Smooth muscle cell of the brain vasculature (primary cell): ENCODE data around the gene CASZ1.

Experiments
- DNase-seq: peaks from one replicate; pipeline ENCODE4 v3.0.0-alpha.2; 2012; ENCODE audit warnings: low read depth, low spot score

The CASZ1 gene

DNA sequence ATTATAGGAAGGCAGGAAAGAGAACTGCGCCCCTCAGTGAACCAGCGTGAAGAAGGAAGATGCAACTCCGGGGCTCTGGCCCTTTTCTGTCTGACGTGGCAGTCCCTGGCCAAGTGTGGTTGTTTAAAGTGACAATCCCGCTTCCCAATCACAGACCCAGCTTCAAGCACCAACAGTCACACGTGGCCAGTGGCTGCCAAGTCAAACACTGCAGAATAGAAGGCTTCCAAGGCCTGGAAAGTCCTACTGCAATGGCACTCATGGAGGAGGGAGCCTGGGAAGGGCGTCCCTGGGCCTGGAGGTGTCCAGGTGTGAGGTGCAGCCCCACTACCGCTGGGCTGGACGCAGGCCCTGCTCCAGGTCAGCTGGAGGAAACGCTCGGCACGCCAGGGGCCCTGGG is 143.8 kb downstream of the CASZ1 start:
- no peak for DNase-seq

DNA sequence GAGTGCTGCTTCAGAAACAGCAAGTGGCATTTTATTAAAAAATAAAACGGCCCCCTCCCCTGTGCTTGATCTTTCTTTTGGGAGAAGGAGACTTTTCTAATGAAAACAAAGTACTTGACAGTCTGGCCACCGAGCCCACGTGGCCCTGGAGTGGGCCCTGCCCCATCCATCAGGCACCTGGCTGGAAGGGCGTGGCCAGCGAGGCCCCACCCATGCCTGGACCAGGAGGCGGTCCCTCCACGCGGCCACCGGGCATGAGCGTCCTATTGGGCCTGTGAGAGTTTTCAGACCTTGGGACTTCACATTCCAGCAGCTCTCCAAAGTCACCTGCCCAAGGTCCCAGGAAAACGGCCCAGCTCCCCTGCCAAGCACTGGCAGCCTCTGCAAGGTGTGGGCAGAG is 144.7 kb downstream of the CASZ1 start:
- DNase-seq = no peak

DNA sequence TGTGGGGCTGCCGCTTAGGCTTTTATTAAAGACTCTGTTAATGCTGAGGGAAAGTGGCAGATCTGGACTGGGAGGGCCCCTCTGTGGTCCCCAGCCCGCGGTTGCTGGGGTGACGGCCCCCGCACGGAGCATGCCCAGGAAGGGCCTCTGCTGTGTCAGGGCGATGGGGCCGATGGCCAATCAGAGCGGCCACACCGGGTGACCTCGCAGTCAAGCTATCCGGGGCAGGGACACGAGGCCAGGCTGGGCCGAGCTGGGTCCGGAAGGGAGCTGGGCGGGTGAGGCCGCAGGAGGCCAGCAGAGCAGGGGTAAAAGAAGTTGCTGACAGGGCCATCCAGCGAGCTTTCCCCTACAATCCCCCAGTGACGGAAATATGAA is 145.1 kb downstream of the CASZ1 start:
- no peak for DNase-seq

DNA sequence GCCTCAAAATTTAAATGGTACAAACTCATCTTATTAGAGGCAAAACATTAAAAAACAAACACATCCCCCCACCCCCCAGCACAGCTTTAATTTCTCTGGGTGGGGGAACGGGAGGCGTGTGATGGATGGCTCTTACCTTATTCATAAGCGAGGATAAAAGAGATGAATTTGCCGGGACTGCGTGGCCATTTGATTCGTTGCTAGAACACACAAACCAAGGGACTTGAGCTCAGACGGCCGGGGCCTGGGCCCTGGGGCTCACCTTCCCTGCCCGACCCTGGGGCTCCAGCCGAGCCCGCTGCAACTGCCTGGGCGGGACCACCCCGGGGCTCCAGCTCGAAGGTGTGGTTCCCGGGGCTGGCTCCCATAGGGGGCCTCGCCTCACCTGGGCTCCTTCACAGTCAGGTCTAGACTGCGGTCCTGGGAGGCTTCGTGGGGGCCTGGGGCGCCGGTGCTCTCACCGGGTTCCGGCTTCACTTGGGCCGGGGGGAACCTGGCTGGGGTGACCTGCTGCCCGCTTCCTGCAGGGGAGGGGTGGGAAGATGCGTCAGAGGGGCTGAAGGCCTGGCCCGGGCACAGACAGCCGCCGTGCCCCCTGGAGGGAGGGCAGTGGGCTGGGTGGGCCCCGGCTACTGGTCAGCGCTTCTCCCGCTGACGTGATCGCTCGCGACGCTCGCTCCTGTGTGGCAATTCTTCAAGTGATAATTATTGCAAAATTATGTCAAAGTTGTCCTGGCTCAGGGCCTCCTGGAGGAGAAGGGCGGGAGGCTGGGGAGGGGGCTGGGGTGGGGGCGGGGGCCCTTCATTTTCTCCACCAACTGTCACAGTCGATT is 145.7 kb downstream of the CASZ1 start:
- DNase-seq = no peak

DNA sequence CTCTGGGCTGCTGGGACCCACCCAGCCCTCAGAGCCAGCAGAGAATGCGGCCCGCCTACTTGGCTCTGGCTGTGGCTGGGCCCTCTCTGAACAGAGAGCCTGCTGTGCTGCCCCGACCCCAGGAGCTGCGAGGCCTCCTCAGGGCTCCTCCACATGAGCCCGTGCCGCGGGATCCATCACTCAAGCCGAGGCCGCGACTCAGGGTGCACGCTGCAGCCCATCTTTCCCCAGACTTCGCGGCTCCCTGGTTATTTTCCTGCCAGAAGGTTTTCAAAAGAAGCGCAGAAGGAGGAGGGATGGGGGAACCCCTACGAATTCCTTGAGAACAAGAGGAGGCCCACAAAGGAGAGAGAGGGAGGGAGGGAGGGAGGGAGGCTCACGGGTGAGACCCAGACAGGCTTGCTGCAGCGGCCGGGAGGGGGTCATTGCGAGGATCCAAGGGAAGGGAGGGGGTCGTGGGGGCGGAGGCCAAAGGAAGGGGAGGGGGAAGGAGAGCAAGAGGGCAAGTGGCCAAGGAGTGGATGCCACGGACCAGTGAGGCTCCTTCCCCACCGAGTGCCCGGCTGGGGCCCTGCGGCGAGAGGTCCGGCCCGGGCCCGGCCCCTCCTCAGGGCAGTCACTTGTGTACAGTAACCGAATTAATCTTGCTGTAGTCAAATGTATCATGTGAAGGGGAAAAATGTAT is 146.8 kb downstream of the CASZ1 start:
- DNase-seq = no peak

DNA sequence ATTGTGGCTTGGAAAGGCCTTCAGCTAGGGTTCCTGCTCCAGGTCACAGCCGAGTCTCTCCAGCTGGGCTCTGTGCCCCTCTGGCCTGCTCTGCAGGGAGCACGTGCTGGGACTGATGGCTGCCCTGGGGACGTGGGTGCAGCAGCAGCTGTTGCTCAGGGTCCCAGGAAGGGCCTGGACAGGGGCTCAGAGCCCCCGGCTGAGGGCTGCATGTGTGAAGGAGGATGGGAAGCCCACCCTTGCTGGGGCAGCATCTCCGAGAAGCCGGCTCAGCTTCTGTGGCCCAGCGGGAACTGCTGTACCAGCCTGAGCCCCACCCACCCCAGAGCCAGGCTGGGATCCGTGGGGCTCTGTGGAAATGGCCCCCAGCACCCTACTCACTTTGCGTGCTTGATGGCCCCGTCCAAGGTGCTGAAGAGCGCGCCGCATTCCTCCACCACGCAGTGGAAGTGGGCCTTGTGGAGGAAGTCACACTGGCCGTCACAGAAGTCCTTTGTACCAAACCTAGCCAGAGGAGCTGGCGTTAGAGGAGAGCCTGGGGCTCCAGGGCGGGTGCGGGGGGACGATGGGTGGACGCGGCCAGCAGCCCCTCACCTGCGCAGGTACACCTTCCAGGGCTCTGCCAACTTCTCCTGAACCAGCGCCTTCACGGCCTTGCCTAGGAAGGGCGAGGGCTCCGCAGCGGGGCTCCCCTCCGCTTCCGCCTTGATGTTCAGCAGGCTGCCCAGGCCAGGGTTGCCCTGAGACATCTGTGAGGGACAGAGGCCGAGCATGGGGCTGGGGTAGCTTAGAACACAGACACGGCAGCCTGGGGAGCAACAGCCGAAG is 147.5 kb downstream of the CASZ1 start:
- DNase-seq = no peak

DNA sequence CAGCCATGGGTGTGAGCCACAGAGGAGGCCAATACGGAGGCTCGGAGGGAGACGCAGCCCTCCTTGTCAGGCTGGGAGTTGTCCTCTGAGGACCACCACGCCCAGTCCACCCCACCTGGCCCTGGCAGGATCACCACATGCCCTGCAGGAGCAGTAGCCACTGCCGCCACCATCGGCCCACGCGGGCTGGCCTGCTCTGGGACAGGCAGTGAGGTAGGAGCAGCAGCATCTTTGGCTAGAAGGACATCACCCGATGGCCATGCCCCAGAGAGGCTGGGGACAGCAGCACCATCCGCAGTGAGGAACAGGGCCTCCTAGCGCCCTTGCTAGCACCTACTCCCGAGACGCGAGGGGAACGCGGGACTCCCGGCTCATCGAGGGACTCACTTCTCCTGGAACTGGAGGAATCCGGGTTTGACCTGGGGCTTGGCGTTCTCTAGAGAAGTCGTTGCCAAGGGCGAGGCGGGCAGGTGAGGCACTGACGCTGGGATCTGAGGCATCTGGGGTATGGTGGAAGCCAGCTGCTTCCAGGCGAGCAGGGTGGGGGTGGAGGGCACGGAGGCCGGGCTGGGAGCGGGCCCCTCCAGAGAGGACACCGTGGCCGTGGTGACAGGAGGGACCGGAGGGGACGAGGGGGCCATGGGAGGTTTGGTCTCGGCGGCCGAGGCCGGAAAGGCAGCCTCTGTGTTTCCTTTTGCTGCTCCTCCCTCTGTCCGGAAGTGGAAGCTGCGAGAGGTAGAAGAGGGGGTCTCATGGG is 148.9 kb downstream of the CASZ1 start:
- DNase-seq = no peak

DNA sequence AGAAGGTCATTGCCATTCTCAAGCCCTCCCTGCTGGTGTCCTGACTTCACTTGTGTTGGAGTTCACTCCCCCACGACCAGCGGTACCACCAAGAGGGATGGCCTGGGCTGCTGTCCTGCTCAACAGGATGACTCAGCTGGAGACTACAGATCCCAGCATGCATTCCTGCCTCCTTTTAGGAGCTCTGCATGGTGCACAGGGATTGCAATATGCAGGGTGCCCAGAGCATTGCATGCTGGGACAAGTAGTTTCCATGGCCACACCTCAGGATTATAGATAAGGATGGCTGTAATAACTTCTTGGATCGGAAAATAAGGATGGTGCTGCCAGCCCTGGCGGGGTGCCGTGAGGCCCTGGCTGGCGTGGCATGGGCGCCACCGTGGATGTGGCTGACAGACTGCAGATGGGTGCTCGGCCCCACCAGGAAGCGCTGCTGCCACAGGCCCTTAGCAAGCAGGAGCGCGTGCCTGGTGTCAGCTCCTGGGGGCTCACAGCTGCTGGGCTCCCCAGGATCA is 150.0 kb downstream of the CASZ1 start:
- no peak for DNase-seq

DNA sequence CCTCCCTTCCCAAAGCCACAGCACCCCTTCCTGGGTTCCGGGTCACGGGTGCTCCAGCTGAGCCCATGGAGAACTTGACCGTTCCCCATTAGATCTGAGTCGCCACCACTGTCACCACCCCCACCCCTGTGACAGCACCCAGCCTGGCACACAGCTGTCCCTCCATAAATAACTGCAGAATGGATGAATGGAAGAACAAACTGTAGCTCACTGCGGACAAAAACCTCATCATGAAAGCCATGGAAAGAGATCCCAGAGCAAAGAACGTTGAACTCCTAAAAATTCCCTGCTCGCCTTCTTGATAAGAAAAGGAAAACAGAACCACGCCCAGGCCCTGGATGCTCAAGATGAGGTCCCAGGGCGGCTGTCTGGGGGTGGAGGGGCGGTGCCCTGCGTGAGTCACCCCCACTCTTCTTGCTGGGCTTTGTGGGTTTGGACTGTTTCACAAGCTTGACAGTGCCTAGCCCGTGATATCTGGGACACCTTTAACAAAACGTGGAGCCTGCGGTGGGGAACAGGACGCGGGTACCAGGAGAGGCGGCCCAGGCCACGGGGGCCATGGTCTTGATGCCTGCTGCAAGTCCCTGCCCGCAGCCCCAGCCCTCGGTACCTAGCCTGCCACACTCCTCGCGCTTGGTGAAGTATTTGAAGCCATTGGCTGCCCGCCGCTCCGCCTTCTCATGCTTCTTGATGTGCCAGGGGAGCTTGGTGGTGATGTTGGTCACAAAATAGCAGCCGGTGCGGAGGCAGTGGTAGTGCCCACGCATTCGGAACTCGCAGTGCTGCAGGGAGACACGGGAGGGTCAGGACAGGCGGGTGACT is 151.9 kb downstream of the CASZ1 start:
- no peak for DNase-seq

DNA sequence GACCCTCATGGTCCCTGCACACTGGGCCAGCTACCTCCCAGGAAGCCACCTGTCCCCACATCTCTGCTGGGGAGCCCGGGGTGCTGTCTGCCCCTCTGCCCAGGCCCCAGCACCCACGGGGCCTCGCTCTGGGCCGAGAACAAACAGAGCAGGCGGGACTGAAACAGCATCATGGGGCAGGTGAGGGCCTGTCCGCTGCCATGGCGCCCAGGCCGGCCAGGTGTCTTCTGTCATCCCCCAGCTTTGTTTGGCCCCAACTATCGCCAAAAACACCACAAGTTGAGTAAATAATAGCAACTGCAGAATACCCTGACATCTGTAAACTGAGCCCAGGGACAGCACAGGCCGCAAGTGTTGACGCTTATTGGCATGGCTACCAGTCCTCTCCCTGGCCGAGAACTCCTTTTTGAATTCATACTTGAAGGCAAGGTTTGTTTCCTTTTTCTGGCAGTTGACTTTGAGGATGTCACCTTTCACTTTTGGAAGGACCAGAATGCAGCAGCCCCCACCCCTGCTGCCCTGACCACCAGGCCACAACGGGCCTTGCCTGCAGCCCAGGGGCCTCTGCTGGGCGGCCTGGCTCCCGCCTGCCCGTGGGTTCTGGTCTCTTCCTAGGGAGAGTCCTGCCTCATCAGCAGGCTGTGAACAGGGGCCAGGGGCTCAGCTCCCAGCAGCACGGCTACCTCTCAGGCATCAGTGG is 152.7 kb downstream of the CASZ1 start:
- DNase-seq = no peak

DNA sequence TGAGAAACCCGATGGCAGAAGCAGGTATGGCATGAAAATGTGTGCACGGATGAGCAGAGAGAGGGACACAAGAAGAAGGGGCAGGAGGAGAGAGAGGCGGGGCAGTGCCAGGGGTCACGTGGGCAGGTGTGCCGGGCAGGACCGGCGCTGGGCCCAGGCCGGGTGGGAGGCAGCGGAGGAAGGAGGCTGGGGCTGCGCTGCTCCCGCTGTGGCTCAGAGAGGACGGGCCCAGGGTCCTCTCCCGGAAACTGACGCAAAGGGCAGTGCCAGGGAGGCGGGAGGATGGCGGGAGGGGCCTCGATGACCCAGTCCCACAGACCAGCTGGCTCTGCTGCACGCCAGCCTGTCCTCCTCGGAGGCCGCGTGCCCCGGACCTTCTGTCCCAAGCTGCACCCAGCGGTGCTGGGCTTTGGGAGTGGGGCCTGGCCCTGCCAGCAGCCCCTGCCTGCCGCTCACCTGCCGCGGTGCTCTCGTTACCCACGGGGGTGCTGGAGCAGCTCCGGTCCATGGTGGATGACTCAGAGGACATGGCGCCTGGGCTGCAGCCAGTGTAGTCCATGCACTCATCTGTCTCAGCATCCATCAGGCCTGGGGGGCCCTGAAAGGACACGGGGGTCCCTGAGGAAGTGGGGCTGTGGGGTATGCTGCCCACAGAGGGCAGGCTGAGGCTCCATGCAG is 153.9 kb downstream of the CASZ1 start:
- DNase-seq = no peak

DNA sequence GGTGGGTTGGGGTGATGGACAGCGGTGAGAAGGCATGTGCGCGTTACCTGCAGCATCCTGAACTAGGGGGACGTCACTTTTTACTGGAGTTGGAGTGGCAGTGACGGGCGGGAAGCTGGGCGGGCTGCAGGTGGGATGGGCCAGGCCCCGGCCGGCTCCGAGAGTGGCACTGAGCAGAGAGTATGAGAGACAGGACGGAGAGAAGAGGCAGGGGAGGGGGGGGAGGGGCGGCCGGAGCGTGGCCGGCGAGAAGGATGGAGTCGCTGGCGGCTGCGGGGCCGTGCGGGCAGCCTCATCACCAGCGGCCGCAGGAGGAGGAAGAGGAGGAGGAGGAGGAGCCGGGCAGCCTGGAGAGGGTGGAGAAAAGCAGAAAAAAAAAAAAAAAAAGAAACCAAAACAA is 154.5 kb downstream of the CASZ1 start:
- DNase-seq = no peak

DNA sequence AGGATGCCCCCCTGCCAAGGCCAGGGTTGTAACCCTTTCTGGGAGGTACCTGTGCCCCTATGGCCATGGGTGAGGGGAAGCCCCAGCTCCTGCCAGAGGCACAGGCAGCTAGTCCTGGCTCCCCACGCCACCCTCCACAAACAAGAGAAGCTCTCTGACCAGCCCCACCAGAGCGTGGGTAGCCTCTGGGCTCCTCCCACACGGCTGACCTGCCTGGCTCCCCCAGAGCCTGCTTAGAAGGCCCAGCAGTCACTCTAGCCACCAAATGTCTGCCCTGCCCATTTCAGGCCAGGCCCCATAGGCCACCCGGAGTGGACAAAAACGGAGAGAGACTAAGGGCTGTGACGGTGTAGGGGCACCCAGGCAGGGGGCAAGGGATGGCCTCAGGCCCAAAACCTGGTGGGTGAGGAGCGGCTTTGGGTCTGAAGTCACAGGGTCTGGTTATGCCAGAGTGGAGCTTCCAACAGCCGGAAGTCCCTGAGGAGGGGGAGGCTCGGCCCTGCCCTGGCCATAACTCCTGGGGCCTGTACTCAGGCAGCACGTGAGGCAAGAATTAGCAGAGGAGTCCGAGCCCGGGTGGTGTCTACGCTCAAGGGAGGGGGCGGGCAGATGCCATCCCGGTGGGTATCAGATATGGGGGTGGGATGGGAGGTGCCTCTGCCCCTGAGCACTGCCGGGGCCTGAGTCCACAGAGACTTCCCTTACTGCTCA is 155.4 kb downstream of the CASZ1 start:
- DNase-seq = no peak

DNA sequence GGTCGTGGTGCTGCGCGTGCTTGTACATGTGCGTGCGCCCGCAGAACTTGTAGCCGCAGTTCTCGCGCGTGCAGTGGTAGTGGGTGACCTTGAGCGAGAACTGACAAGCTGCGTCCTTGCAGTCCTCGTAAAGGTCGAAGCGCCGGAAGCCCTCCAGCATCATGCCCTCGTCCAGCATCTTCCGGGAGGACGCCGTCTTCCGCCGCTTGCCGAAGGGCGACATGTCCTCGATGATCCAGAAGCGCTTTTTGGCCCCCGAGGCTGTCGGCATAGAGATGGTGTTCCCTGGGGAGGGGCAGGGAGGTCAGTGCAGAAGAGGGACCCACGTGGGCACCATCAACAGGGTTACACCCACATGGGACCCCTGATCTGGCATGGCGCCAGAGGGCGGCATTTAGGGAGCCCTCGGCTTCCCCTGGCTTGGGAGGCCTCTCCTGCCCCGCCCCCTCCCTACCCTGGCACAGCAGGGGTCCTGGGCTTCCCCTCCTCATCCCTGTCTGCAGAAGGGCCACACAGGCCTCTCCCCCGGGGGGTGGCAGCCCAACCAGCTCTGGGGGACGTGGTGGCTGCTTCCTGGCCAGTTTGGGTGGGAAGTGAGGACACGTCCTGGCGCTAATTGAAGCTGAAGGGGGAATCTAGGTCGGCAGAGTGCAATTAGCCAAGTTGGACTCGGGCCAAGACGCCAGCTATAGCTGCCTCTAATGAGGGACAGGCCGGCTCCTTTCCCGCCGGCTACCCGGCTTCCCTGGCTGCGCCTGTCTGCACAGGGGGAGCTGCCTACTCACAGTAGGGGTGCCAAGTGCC is 156.5 kb downstream of the CASZ1 start:
- DNase-seq = no peak

DNA sequence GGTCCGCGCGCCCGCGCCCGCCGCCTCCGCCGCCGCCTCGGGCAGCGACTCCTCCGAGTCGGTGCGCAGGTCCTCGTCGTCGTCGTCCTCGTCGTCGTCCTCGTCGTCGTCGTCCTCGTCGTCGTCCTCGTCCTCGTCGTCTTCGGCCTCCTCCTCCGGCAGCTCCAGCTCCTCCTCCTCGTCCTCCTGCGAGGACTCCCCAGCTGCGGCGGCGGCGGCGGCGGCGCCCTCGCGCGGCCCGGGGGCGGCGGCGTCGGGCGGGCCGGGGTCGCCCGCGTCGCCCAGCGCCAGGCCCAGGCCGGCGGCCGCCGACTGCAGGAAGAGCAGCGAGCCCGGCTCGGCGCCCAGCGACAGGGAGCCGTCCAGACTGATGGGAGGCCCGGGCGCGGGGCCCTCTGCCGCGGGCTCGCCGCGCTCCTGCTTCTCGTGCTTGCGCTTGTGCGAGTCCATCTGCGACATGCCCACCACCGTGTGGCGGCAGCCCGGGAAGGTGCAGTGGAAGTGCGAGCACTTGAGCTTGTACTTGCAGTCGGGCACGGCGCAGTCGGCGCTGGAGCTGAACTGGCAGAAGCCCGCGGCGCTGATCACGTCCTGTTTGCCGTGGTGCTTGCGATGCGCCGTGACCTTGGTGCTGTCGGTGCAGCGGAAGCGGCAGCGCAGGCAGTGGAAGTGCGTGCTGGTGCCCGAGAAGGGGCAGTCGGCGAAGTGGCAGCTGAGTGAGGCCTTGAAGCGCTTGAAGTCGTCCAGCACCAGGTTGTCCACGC is 157.3 kb downstream of the CASZ1 start:
- no peak for DNase-seq

DNA sequence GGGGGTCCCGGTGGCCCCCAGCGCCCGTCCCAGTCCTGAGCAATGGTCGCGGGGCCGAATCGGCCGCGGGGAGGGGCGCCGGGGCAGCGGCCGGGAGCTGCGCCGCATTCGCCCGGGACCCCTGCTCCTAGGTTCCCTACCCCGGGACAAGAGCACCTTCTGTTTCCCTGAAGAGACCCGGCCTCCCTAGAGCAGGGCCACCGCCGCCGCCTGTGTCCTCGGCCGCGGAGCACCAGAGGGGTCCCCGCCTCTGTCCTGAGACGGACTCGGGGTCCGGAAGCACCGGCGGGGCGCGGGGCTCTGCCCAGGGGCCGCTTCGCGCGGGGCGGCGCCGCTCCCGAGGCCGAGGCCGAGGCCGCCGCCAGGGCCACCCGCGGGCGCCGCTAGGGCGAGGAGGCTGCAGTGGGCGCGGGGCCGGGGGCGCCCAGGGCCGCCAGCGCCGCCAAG is 157.9 kb downstream of the CASZ1 start:
- DNase-seq = no peak
